B cell (primary cell): ENCODE results near the gene GLB1L3.

Experiments
- EZH2 ChIP-seq: IDR thresholded peaks from 2 replicates; pipeline ENCODE4 v1.6.1; 2012; ENCODE audit warnings: borderline replicate concordance, low read depth, mild to moderate bottlenecking, moderate library complexity, low read length; ENCODE audit not compliant: insufficient read depth, poor library complexity, severe bottlenecking
- TF ChIP-seq, protein P1 (sequence below): fragments of 200-600 bp; IDR thresholded peaks from one replicate; pipeline ENCODE4 v1.8.0; 2022; ENCODE audit warnings: antibody characterized with exemption, mild to moderate bottlenecking

DNA sequence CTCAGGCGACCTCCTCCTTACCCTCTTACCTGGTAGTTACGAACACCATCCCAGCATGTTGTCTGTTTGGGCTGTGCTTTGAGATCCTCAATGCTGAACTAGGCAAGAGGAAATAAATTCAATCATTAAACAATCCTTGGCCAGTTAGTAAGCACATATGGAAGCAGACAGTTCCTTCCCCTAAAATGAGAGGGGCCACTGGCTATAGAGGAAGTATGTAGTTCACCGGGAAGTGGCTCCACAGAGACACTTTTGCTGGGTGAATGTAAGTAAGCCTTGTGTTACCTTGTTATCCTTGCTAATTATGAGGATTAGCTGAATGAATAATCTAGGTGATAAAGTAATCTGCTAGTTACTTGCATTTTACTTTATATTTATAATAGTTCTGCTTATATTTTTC, 25.9 kb upstream of the GLB1L3 start:
- TF ChIP-seq, protein P1, sequence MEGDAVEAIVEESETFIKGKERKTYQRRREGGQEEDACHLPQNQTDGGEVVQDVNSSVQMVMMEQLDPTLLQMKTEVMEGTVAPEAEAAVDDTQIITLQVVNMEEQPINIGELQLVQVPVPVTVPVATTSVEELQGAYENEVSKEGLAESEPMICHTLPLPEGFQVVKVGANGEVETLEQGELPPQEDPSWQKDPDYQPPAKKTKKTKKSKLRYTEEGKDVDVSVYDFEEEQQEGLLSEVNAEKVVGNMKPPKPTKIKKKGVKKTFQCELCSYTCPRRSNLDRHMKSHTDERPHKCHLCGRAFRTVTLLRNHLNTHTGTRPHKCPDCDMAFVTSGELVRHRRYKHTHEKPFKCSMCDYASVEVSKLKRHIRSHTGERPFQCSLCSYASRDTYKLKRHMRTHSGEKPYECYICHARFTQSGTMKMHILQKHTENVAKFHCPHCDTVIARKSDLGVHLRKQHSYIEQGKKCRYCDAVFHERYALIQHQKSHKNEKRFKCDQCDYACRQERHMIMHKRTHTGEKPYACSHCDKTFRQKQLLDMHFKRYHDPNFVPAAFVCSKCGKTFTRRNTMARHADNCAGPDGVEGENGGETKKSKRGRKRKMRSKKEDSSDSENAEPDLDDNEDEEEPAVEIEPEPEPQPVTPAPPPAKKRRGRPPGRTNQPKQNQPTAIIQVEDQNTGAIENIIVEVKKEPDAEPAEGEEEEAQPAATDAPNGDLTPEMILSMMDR = no peak
- TF ChIP-seq EZH2 = no peak
